ENCODE results near the gene FCHSD1.

FCHSD1 gene

DNA sequence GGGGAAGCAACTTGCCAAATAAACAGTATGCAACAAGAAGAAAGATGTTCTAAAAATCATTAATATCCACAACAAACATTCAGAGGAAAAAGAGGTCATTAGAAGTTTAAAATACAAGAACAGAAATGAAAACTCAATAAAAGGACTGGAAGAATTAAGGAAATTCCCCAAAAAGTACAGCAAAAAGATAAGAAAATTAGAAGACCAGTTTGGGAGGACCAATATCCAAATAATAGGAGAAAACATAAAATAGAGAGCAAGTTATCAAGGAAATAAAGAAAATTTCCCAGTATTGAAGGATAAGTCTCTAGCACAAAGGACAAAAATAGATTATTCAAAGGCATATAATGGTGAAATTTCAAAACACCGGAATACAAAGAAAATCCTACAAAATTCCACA, 54.4 kb downstream of the FCHSD1 start:
- H3K4me2 ChIP-seq (ENCODE audit: low read length): no peak overlapping the region
- peaks cover 2 to 4% of the 10 kb centered on the region in 2 experiments for H3K36me3 ChIP-seq (ENCODE audit: control insufficient read depth in 1 of 2, insufficient read depth in 2 of 2, low read length in 2 of 2)
- H4K12ac ChIP-seq (ENCODE audit: low read depth, low read length): no peak overlapping the region
- H3K79me1 ChIP-seq (ENCODE audit: low read length): no peaks in the 10 kb centered on the region
- WGBS (ENCODE audit: extremely low coverage, insufficient coverage, insufficient read length): no CpG with 5 or more reads among the region's 1 CpG
- H3K14ac ChIP-seq (ENCODE audit: low read length): no peak overlapping the region
- H4K91ac ChIP-seq (ENCODE audit: low read depth, low read length): no peak overlapping the region
- no peak overlapping the region for H4K8ac ChIP-seq (ENCODE audit: low read depth, low read length)
- no peak overlapping the region for H2BK12ac ChIP-seq (ENCODE audit: low read length)
- H2BK5ac ChIP-seq (ENCODE audit: low read depth, low read length, poor library complexity): no peak overlapping the region
- H2AK5ac ChIP-seq (ENCODE audit: low read length): no peak overlapping the region
- H3K9ac ChIP-seq (ENCODE audit: low read length): no peak overlapping the region
- H3K4me3 ChIP-seq (ENCODE audit: low read depth, low read length): no peak overlapping the region
- peaks cover 1% of the 10 kb centered on the region for H3K79me2 ChIP-seq (ENCODE audit: control insufficient read depth, insufficient read depth, low read length, poor library complexity)
- H2BK120ac ChIP-seq (ENCODE audit: insufficient read depth, low read length, poor library complexity): no peak overlapping the region
- DNase-seq: no peak
- no peaks in the 10 kb centered on the region for H3K9me3 ChIP-seq (ENCODE audit: insufficient read depth, low read depth, low read length)
- H3K4me1 ChIP-seq (ENCODE audit: control insufficient read depth in 1 of 2, insufficient read depth in 2 of 2, low read length in 2 of 2): no peaks in the 10 kb centered on the region
- no peak overlapping the region for H3K23ac ChIP-seq (ENCODE audit: low read length)
- H2AFZ ChIP-seq (ENCODE audit: insufficient read depth, low read length, poor library complexity): no peak overlapping the region
- no peak overlapping the region for H3K4ac ChIP-seq (ENCODE audit: low read depth, low read length)
- H3K18ac ChIP-seq (ENCODE audit: low read length): no peak overlapping the region
- no peaks in the 10 kb centered on the region for H3K27me3 ChIP-seq (ENCODE audit: insufficient read depth, low read length)
- H3K27ac ChIP-seq (ENCODE audit: low read depth, low read length): no peak overlapping the region

DNA sequence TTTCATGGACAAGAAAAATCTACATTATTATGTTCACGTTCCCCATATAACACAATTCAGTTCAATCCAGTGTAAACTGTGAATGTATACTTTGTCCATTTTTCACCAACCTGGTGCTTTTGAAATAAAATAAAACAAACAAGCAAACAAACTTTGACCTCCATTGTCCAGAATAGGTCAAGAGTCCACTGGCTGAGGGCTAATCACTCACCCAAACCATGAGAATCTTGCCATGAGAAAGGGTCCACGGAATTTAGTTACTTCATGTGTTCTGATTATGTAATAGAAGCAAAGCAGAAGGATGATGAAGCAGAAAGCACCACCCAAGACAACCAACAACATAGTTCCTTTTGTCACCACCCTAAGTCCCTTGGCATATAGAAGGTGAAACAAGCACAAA, 61.1 kb downstream of the FCHSD1 start:
- Histone ChIP-seq H3K23ac (ENCODE audit: low read length) (no peak overlapping the region), H3K4me2 (ENCODE audit: low read length) (no peak overlapping the region)

More for the DNA sequence above, 61.1 kb downstream of the FCHSD1 start:
- no peaks in the 10 kb centered on the region for H3K9me3 ChIP-seq (ENCODE audit: insufficient read depth, low read depth, low read length)
- H3K9ac ChIP-seq (ENCODE audit: low read length): no peak overlapping the region
- no peaks in the 10 kb centered on the region for H3K27me3 ChIP-seq (ENCODE audit: insufficient read depth, low read length)
- no peak overlapping the region for H2BK12ac ChIP-seq (ENCODE audit: low read length)
- H2BK120ac ChIP-seq (ENCODE audit: insufficient read depth, low read length, poor library complexity): no peak overlapping the region
- no peak overlapping the region for H2AK5ac ChIP-seq (ENCODE audit: low read length)
- no peak overlapping the region for H3K27ac ChIP-seq (ENCODE audit: low read depth, low read length)
- WGBS (ENCODE audit: extremely low coverage, insufficient coverage, insufficient read length): no CpG with 5 or more reads among the region's 2 CpGs
- H4K12ac ChIP-seq (ENCODE audit: low read depth, low read length): no peak overlapping the region
- H3K79me2 ChIP-seq (ENCODE audit: control insufficient read depth, insufficient read depth, low read length, poor library complexity): no peaks in the 10 kb centered on the region
- no peak overlapping the region for H3K4me3 ChIP-seq (ENCODE audit: low read depth, low read length)
- H3K4me1 ChIP-seq (ENCODE audit: control insufficient read depth in 1 of 2, insufficient read depth in 2 of 2, low read length in 2 of 2): no peaks in the 10 kb centered on the region
- no peak overlapping the region for H4K91ac ChIP-seq (ENCODE audit: low read depth, low read length)
- H3K14ac ChIP-seq (ENCODE audit: low read length): no peak overlapping the region
- no peak overlapping the region for H3K4ac ChIP-seq (ENCODE audit: low read depth, low read length)
- DNase-seq: no peak
- H2BK5ac ChIP-seq (ENCODE audit: low read depth, low read length, poor library complexity): no peak overlapping the region
- no peak overlapping the region for H3K18ac ChIP-seq (ENCODE audit: low read length)
- no peaks in the 10 kb centered on the region for H3K79me1 ChIP-seq (ENCODE audit: low read length)
- no peak overlapping the region for H4K8ac ChIP-seq (ENCODE audit: low read depth, low read length)
- H2AFZ ChIP-seq (ENCODE audit: insufficient read depth, low read length, poor library complexity): no peak overlapping the region
- peaks cover 5 to 13% of the 10 kb centered on the region in 2 experiments for H3K36me3 ChIP-seq (ENCODE audit: control insufficient read depth in 1 of 2, insufficient read depth in 2 of 2, low read length in 2 of 2)

Measured in trophoblast cell (in vitro differentiated cells and primary cell).